ENCODE measurements around the gene HMGB2.

The HMGB2 gene

DNA sequence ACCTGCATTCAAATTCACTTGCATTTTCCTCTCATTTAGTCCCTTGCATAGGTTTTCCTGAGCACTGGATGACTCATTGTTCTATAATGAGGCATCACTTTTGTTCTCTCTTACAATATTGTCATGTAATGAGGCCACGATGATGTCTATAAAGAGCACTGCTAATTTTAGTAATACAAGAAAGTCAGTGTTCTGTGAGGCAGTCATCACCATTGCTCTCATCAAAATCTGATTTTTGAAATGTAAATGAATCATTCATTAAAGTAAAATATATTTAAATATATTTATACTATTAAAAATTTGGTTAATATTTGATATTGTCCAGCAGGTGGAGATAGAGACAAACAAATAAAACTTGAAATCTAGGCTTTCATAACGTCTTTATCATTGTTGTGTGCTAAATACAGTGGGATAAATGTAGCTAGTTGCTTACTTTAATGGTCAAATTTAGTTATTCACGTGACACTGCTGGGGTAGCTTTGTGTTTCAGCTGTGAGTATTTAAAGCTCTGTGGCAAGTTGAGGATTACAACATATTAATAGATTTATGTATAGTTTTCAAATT lies 15.4 kb downstream of the HMGB2 start:
- H4K20me1 ChIP-seq (ENCODE audit: insufficient read depth), result no peaks in the 10 kb centered on the region
- no peaks in the 10 kb centered on the region for H3K79me2 ChIP-seq (ENCODE audit: insufficient read depth, low read depth)
- H3K36me3 ChIP-seq (ENCODE audit: insufficient read depth), result no peaks in the 10 kb centered on the region
- H3K4me2 ChIP-seq, result 0 out of 2 replicates have a peak overlapping the region, but pooled peaks have one; percentile 18
- H3K4me3 ChIP-seq (IDR thresholded peaks at IDR 0.05; ENCODE audit: insufficient read depth, low read depth, low read length), result no peak overlapping the region
- no peak overlapping the region for H3K9ac ChIP-seq
- no peak overlapping the region for H2AFZ ChIP-seq (ENCODE audit: low read depth)
- H3K27ac ChIP-seq, result no peak overlapping the region
- H3K4me1 ChIP-seq (ENCODE audit: low read depth, poor library complexity, severe bottlenecking), result peaks cover 13% of the 10 kb centered on the region
- H3K27me3 ChIP-seq (ENCODE audit: insufficient read depth, low read depth), result no peaks in the 10 kb centered on the region
- TF ChIP-seq, protein P1, sequence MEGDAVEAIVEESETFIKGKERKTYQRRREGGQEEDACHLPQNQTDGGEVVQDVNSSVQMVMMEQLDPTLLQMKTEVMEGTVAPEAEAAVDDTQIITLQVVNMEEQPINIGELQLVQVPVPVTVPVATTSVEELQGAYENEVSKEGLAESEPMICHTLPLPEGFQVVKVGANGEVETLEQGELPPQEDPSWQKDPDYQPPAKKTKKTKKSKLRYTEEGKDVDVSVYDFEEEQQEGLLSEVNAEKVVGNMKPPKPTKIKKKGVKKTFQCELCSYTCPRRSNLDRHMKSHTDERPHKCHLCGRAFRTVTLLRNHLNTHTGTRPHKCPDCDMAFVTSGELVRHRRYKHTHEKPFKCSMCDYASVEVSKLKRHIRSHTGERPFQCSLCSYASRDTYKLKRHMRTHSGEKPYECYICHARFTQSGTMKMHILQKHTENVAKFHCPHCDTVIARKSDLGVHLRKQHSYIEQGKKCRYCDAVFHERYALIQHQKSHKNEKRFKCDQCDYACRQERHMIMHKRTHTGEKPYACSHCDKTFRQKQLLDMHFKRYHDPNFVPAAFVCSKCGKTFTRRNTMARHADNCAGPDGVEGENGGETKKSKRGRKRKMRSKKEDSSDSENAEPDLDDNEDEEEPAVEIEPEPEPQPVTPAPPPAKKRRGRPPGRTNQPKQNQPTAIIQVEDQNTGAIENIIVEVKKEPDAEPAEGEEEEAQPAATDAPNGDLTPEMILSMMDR (conservative IDR thresholded peaks at IDR 0.05; ENCODE audit: low read depth, low read length), result peak; percentile 76

DNA sequence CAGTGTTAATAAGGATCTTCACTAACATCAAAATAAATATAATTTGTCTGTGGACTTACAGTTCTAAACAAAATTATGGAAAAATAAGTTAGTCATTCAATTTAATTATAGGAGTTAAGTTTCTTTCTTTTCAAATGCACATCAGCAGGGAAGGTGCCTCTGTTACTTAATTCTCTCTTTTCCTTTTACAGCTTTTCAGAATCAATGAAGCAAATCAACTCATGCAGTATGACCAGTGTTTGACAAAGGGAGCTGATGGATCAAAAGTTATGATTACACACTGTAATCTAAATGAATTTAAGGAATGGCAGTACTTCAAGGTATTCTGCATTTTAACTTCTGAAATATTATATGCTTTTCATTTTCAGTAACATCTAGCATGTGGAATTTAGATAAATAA lies 15.9 kb downstream of the HMGB2 start:
- Histone ChIP-seq H3K27ac (no peak overlapping the region), H3K27me3 (ENCODE audit: insufficient read depth, low read depth) (no peaks in the 10 kb centered on the region), H3K4me2 (0 out of 2 replicates have a peak overlapping the region, but pooled peaks have one; percentile 18), H3K4me1 (ENCODE audit: low read depth, poor library complexity, severe bottlenecking) (peaks cover 13% of the 10 kb centered on the region), H4K20me1 (ENCODE audit: insufficient read depth) (no peaks in the 10 kb centered on the region), H3K79me2 (ENCODE audit: insufficient read depth, low read depth) (no peaks in the 10 kb centered on the region), H3K36me3 (ENCODE audit: insufficient read depth) (no peaks in the 10 kb centered on the region), H3K9ac (no peak overlapping the region), H2AFZ (ENCODE audit: low read depth) (no peak overlapping the region), H3K4me3 (IDR thresholded peaks at IDR 0.05; ENCODE audit: insufficient read depth, low read depth, low read length) (no peak overlapping the region)
- TF ChIP-seq, protein P1 (conservative IDR thresholded peaks at IDR 0.05; ENCODE audit: low read depth, low read length), result no peak

- no peak overlapping the region for H3K27ac ChIP-seq
- H3K4me2 ChIP-seq, result no peak overlapping the region
- H3K79me2 ChIP-seq (ENCODE audit: insufficient read depth, low read depth), result no peaks in the 10 kb centered on the region
- no peak overlapping the region for H3K4me3 ChIP-seq (IDR thresholded peaks at IDR 0.05; ENCODE audit: insufficient read depth, low read depth, low read length)
- H2AFZ ChIP-seq (ENCODE audit: low read depth), result no peak overlapping the region
- H4K20me1 ChIP-seq (ENCODE audit: insufficient read depth), result no peaks in the 10 kb centered on the region
- TF ChIP-seq, protein P1 (conservative IDR thresholded peaks at IDR 0.05; ENCODE audit: low read depth, low read length), result peak; percentile 46
- no peak overlapping the region for H3K9ac ChIP-seq
- no peaks in the 10 kb centered on the region for H3K27me3 ChIP-seq (ENCODE audit: insufficient read depth, low read depth)
- H3K4me1 ChIP-seq (ENCODE audit: low read depth, poor library complexity, severe bottlenecking), result peaks cover 13% of the 10 kb centered on the region
- no peaks in the 10 kb centered on the region for H3K36me3 ChIP-seq (ENCODE audit: insufficient read depth)
Measured at GRCh38 chr4:173317004-173317403, 17.2 kb downstream of the HMGB2 start.

GRCh38 chr4:173316060-173316459 lies 18.1 kb downstream of the HMGB2 start:
- TF ChIP-seq, protein P1 (conservative IDR thresholded peaks at IDR 0.05; ENCODE audit: low read depth, low read length), result no peak
- H3K9ac ChIP-seq, result no peak overlapping the region
- H4K20me1 ChIP-seq (ENCODE audit: insufficient read depth), result no peaks in the 10 kb centered on the region
- H3K4me3 ChIP-seq (IDR thresholded peaks at IDR 0.05; ENCODE audit: insufficient read depth, low read depth, low read length), result no peak overlapping the region
- no peaks in the 10 kb centered on the region for H3K79me2 ChIP-seq (ENCODE audit: insufficient read depth, low read depth)
- H3K4me2 ChIP-seq, result no peak overlapping the region
- H3K27me3 ChIP-seq (ENCODE audit: insufficient read depth, low read depth), result no peaks in the 10 kb centered on the region
- H2AFZ ChIP-seq (ENCODE audit: low read depth), result no peak overlapping the region
- H3K36me3 ChIP-seq (ENCODE audit: insufficient read depth), result no peaks in the 10 kb centered on the region
- no peak overlapping the region for H3K27ac ChIP-seq
- H3K4me1 ChIP-seq (ENCODE audit: low read depth, poor library complexity, severe bottlenecking), result peaks cover 13% of the 10 kb centered on the region

All from KMS-11 (cell line).